IPS DF 19.7 (cell line): ENCODE measurements around the gene MSANTD2.

ENCODE experiments used
- DNase-seq: peaks from one replicate; pipeline ENCODE4 v3.0.0-alpha.2; 2013; ENCODE audit warnings: low read depth, low spot score

The MSANTD2 gene

GRCh38 chr11:124800226-124800929 is at the start of gene MSANTD2:
TSS of gene MSANTD2 (minus strand) at chr11:124800406. CDS start at chr11:124800380, 26 bp downstream.
- peak; percentile 45 for DNase-seq

- no peak for DNase-seq
These were observed 46.0 kb upstream of the MSANTD2 start for GRCh38 chr11:124846070-124846673.

GRCh38 chr11:124844664-124845079 is 44.5 kb upstream of the MSANTD2 start:
- no peak for DNase-seq

- no peak for DNase-seq
These were observed 43.4 kb upstream of the MSANTD2 start for GRCh38 chr11:124843616-124843910.

GRCh38 chr11:124842305-124842704 is 42.1 kb upstream of the MSANTD2 start:
- no peak for DNase-seq

GRCh38 chr11:124841840-124842239 is 41.6 kb upstream of the MSANTD2 start:
- no peak for DNase-seq

GRCh38 chr11:124841201-124841600 is 41.0 kb upstream of the MSANTD2 start:
- DNase-seq, result no peak

GRCh38 chr11:124840666-124841065 is 40.5 kb upstream of the MSANTD2 start:
- no peak for DNase-seq

- DNase-seq, result no peak
These were observed 39.9 kb upstream of the MSANTD2 start for GRCh38 chr11:124839972-124840621.

GRCh38 chr11:124839128-124839971 is 39.1 kb upstream of the MSANTD2 start:
- no peak for DNase-seq

- no peak for DNase-seq
These were observed 38.6 kb upstream of the MSANTD2 start for GRCh38 chr11:124838805-124839127.

- DNase-seq, result peak; percentile 45
These were observed 37.3 kb upstream of the MSANTD2 start for GRCh38 chr11:124837491-124837856.

GRCh38 chr11:124835918-124836317 is 35.7 kb upstream of the MSANTD2 start:
- DNase-seq, result no peak

- no peak for DNase-seq
These were observed 34.4 kb upstream of the MSANTD2 start for GRCh38 chr11:124834526-124835180.

GRCh38 chr11:124832571-124832970 is 32.4 kb upstream of the MSANTD2 start:
- no peak for DNase-seq

- DNase-seq, result no peak
These were observed 31.7 kb upstream of the MSANTD2 start for GRCh38 chr11:124831897-124832296.

- no peak for DNase-seq
These were observed 30.5 kb upstream of the MSANTD2 start for GRCh38 chr11:124830749-124831148.

- DNase-seq, result no peak
These were observed 29.8 kb upstream of the MSANTD2 start for GRCh38 chr11:124829986-124830385.

- DNase-seq, result no peak
These were observed 25.7 kb upstream of the MSANTD2 start for GRCh38 chr11:124825876-124826275.

- no peak for DNase-seq
These were observed 23.5 kb upstream of the MSANTD2 start for GRCh38 chr11:124823512-124824376.
